HG03378 (cell line): Measurements from ENCODE around the gene DNAJC27.

Experiments used
- ATAC-seq: cut with Tn5 transposase; IDR thresholded peaks from one replicate; pipeline ENCODE4 v1.9.1; 2021; ENCODE audit warnings: mild to moderate bottlenecking, moderate library complexity; ENCODE audit not compliant: unreplicated experiment

The DNAJC27 gene

DNA sequence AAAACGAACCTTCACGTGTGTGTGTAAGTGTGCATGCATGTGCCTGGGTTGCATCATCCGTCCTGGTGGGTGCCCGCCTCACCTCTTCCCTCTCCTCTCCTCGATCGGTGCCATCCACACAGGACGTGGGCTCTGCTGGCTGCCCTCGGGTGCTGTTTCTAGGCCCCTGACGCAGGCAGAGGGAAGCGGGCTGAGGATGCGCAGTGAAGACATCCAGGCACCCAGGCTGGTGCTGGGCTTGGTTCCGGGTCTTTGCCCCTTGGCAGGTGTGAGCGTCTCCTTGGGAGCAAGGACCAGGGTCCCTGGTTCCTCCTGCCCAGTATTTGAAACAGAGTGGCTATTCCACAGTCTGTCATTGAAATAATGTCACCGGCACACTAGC lies 45.5 kb downstream of the DNAJC27 start:
- ATAC-seq, result no peak

- ATAC-seq, result no peak
Observed at GRCh38 chr2:24925815-24926214, 45.9 kb downstream of the DNAJC27 start.

DNA sequence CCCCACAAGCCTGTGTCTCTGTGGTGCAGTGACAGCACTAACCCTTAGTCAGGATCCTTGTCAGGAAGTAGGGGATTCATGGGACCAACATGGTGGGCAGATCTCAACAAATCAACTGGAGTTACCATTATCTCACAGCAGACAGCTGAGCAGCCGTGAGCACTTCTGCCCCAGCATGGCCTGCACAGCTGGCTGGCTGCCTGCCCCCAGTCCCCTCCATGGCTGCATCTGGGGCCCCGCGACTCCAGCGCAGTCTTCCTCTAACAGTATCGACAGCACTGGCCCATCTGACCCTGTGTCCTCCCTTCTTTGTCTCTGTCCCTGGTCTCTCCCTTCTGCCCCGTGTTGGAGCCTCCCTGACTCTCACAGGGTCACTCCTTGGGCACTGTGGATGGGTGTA lies 47.0 kb downstream of the DNAJC27 start:
- no peak for ATAC-seq

DNA sequence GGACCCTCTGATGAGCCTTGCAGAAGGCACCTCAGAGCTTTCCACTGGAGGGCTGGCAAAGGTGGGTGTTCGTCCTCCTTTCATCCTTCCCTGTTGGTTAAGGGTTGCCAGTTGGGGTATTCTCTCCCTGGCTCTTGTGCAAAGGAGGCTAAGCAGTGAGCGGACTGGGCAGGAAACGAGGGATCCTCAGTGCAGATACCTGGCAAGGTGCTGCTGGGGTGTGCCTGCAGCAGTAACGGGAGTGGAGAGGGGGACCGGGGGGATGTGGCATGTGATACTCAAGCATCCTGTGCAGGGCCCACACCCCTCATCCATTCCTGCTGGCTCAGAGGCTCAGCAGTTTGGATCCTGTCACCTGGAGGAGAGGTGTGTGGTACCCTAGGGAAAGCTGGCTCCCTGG lies 47.5 kb downstream of the DNAJC27 start:
- ATAC-seq, result no peak

- no peak for ATAC-seq
Observed at GRCh38 chr2:24923106-24923505, 48.6 kb downstream of the DNAJC27 start.

DNA sequence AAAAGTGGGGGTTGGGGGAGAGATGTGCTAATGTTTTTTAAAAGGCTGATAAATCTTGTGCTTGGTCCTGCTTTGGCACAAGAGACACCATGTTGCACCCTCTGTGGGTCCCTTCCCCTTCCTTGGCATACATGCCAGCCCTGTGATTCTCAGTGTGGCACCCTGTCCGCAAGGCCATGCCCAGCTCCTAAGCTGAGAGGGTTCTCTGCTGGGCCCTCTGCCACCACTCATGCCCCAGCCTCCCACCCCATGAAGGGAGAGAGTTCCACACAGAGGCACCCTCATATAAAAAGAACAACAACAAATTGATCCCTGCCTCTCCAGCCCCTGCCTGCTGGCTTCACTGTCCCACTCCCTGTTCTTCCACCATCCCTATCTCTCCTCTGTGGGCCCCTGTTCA lies 49.2 kb downstream of the DNAJC27 start:
- no peak for ATAC-seq

DNA sequence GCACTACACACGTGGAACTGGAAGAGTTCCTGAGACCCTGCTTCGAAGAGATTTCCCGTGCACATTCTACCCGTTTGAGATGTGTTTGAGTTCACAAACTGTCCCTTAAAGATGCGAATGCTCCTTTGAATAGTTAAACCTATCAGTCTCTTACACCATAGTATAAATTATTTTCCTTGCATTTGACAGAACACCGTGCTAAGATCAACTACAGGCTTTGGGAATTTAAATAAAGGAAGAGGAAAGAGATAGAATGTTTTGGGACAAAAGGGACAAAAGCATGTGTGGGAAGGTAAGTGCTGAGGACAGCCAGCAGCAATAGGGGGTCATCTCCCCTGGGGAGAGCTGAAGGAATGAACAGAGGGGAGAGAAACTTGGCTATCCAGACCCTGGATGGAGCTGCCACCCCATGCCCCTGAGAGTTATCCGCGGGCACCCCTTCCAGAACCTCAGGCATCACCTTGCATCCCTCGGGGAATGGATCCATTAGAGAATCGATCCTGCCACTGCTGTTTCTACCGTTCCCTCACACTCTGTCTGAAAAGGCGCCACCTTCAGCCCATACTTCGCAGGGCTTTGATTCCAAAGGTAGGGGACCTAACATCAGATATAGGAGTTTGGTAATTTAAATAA lies 50.8 kb downstream of the DNAJC27 start:
- ATAC-seq, result no peak

GRCh38 chr2:24920098-24920808 lies 51.5 kb downstream of the DNAJC27 start, which contains the start of gene ADCY3:
ADCY3 (minus strand) TSS chr2:24920237; CDS start chr2:24918987, 1,250 bp downstream.
- ATAC-seq, result no peak

DNA sequence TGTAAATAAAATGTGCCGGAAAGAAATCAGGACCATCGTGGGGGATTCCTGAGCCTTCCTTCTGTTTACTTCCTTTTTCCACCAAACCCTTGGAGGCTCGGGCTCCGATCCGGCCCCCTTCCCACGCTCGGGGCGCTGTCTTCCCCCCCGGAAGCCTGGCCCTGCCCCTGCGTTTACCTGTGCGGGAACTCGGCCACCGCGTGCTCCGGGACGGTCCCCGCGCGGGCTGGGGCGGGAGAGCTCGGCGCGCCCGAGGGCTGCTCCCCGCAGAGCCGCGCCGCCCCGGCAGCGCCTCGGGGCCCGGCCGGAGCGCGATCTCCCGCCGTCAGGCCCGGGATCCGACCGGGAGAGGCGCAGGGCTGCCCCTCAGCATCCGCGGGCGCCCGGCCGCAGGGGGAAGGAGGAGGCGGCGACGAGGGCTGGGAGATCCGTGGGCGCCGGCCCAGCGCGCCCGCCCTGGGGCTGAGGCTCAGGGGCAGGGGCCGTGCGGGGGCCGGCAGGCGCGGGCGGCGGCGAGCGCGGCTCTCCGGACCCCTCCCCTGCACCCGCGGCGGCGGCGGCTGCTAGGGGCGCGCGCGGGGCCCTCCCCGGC lies 52.2 kb downstream of the DNAJC27 start:
- ATAC-seq, result no peak

DNA sequence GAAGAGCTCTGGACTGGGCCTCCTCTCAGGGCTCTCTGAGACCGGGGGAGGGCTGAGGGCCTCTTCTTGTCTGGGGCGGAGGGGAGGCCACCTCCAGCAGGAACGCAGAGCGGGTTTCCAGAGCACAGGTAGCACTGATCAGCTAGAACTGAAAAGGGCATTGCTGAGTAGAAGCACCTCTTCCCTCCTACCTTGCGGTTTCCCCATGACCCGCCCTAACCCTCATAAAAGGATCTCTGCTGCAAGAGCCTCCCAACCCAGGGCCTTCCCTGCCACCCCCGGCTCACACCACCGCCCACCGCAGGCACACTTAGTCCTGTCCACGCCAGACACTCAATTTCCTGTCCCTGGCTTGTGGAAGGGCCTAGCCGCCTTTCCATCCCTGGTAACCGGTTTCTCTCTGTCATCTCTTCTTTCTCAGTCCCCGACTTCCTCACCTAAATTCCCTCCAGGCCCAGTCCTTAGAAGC lies 52.7 kb downstream of the DNAJC27 start:
- ATAC-seq, result no peak

DNA sequence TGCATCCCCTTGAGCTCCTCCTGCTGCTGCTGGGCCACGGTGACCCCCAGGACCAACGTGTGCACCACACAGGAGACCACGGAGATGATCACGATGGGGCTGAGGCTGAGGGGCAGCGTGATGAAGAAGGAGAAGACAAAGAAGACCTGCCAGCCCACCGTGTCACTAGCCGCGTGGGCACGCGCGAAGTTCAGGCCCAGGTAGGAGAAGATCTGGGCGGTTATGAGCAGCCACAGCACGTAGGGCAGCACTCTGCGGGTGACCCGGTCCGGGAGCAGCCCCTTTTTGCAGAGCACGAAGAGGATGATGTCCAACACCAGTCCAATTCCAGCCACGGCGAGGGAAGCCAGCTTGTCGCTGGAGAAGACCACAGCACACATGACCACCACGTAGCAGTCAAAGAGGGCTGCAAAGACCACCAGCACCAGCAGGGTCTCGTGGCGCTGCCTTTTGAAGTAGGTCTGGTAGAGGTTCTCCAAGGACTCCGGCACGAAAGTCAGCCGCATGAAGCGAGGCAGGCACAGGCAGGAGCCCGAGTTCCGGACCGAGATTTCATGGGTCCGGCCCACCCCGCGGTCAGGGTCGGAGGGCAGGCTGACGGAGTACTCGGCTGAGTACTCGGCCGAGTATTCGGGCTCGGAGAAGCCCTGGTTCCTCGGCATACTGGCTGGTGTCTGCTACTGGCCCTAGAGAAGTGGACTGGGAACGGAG lies 53.3 kb downstream of the DNAJC27 start:
- no peak for ATAC-seq

GRCh38 chr2:24917731-24918325 lies 53.9 kb downstream of the DNAJC27 start:
- ATAC-seq, result no peak

- ATAC-seq, result peak; percentile 56
Observed at GRCh38 chr2:24917086-24917485, 54.7 kb downstream of the DNAJC27 start.

DNA sequence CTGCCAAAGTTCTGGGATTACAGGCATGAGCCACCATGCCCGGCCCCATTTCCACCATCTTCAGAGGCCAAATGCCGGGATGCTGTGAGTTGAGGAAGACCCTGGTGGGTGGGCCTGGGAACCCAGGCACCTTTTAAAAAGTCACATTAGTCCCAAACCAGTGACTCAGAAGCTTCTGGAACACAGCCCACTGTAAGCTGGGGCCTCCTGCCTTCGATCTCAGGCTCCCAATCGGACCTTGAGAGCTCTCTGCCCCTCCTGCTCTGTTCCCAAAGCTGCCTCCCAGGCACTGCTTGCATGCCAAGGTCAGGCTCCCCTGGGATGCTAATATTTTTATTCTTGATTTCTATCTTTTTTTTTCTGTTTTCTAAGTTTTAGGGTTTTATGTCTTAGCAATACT lies 56.0 kb downstream of the DNAJC27 start:
- ATAC-seq, result no peak

- ATAC-seq, result no peak
Observed at GRCh38 chr2:24915175-24915574, 56.6 kb downstream of the DNAJC27 start.

GRCh38 chr2:24914713-24915112 lies 57.0 kb downstream of the DNAJC27 start:
- no peak for ATAC-seq

DNA sequence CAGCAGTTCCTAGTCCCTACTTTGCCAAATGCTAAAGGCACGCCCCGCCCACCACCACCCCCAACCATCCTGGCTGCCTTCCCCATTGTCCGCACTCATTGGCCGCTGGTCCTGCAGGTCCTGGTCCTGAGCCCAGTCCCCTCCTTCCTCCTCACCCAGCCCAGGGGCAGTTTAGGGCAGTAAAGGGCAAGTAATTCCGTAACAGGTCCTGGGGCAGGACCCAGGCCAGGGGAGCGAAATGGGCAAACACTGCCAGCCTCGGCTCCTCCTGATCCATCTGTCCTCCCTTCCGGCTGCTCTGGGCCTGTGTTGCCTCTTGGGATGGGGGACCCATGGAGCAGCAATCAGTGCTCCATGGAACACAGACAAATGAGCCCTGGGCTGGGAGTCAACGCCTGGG lies 57.8 kb downstream of the DNAJC27 start:
- no peak for ATAC-seq

GRCh38 chr2:24912986-24913385 lies 58.8 kb downstream of the DNAJC27 start:
- no peak for ATAC-seq

DNA sequence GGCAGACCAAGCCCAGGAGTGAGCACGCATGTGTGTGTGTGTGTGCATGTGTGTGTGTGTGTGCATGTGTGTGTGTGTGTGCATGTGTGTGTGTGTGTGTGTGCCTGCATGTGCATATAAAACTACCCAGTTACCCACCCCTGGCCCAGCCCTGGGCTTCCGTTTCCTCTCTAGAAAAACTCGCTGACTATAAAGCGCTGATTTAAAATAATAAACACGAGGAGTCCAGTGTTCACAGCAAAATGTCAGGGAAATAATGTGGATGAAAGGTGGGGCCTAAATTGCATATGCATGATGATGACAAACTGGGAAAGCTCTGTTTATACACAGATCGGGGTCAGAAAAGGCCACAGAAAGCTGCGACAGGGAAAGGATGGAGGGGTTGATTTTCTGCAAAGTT lies 59.2 kb downstream of the DNAJC27 start:
- no peak for ATAC-seq

DNA sequence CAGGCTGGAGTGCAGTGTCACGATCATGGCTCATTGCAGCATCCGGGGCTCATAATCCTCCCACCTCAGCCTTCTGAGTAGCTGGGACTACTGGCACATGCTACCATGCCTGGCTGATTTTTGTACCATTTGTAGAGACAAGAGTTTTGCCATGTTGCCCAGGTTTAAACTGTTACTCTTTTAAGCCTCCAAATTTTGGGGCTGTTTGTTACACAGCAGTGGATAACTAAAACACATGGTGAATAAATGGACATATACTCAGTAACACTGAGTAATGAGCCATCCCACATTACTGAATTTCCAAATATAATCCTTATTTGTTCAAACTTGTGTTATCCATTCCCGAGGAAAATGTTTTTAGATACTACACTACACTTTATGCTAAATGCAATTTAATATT lies 61.5 kb downstream of the DNAJC27 start:
- ATAC-seq, result no peak

DNA sequence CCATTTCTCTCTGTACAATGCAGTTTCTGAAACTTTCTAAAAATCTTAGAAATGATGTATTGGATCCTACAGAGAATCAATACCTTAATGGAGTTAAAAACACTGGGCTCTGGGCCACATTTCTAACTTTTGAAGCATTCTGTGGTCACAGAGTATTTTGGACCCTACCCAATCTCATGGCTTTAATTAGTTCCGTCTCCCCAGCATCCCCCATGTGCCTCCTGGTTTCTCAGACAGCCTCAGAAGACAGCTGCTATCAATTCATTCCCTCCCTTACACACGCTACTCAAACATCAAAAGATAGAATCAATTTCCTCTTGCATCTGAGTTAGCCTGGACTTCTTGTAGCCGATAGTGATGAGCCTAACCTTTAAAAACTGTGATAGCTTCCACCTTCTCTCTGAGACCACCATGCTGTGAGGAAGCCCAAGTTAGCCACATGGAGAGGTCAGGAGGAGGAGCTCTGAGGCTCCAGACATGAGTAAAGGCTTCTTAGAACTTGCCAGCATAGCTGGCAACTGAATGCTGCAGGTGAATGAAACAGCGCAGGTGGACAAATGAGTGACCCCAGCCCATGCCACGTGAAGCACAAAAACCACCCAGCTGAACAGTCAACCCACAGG lies 62.1 kb downstream of the DNAJC27 start:
- ATAC-seq, result no peak
